ENCODE results near the gene MIDN.

MIDN gene

GRCh38 chr19:1220976-1221903 is 27.1 kb upstream of the MIDN start:
- peak; percentile 54 for DNase-seq (ENCODE audit: low spot score)

- DNase-seq (ENCODE audit: low spot score): no peak
Measured at GRCh38 chr19:1221904-1222255, 26.5 kb upstream of the MIDN start.

DNA sequence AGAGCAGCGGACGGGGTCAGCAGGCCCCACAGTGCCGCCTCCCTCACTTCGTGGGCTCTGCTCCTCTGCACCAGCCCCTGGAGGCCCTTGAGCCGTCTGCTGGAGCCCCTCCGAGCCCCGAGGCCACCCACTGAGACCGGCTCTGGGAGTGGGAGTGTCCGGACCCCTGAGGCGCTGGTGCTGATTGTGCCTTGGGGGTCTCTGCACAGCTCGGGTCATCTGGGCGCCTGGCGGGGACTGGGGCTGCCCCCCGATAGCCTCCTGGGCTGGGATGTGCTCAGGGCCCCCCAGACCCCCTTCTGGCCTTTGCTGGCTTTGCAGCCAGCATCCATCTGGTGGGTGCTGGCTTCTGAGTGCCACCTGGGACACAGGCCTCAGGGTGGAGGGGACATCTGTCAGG is 26.0 kb upstream of the MIDN start:
- no peak for DNase-seq (ENCODE audit: low spot score)

DNA sequence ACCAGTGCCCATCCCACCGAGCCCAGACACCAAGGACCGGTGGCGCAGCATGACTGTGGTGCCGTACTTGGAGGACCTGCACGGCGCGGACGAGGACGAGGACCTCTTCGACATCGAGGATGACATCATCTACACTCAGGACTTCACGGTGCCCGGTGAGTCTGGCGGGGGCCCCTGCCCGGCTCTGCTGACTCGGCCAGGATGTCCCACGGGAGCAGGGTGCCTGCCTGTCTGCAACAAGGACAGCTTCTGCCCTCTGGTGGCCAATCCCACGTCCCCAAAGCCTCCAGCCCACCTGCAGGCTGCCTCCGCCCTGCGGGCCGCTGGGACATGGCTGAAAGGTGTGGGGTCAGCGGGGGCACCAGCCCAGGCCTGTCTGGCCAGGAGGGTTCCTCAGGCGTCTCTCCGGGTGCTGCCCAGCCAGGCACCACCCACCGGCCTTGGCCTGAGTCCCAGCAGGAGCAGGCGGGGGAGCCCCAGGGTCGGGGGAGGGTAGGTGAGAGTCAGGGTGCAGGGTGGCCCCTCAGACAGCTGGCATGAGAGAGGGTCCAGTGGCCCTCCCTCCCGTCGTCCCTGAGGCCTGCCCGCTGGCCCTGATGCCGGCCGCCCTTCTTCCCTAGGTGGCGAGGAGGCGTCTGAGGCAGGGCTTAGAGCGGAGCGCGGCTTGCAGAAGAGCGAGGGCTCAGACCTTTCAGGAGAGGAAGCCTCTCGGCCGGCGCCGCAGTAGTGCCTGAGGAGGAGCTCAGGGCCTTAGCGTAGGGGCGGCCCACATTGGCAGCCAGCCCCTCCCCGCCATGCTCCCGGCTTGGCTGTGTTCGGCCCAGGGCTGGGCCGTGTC is 25.1 kb upstream of the MIDN start:
- DNase-seq (ENCODE audit: low spot score): peak; percentile 75

GRCh38 chr19:1224047-1224825 is 24.1 kb upstream of the MIDN start:
- no peak for DNase-seq (ENCODE audit: low spot score)

DNA sequence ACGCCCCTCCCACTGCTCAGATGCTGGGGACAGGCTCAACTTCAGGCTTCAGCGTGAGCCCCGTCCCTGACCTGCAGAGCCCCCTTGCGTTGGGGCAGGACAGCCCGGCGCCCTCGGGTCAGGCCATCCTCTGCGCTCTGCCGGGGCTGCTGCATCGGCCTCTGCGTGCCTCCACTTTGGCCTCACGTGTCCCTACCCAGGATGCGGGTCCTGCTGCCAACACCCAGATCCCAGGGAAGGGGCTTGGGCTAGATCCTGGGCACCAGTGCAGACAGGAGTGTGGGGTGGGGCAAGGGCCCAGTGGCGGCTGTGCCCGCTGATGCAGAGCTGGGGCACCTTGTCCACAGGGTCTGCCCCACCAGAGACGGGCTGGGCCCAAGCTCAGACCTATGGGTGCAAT is 23.5 kb upstream of the MIDN start:
- no peak for DNase-seq (ENCODE audit: low spot score)

GRCh38 chr19:1225440-1226226 is 22.8 kb upstream of the MIDN start:
- no peak for DNase-seq (ENCODE audit: low spot score)

DNA sequence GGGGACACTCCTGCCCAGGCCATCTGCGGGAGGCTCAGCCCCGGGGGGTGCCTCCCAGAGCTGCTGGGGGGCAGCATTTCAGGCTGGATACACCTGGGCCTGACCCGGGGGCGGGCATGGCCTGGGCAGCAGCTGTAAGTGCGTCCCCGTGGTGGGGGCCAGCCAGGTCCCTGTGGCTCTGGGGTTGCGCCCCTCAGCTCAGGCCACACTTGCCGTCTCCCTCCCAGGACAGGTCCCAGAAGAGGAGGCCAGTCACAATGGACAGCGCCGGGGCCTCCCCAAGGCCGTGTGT is 22.2 kb upstream of the MIDN start:
- DNase-seq (ENCODE audit: low spot score): no peak

DNA sequence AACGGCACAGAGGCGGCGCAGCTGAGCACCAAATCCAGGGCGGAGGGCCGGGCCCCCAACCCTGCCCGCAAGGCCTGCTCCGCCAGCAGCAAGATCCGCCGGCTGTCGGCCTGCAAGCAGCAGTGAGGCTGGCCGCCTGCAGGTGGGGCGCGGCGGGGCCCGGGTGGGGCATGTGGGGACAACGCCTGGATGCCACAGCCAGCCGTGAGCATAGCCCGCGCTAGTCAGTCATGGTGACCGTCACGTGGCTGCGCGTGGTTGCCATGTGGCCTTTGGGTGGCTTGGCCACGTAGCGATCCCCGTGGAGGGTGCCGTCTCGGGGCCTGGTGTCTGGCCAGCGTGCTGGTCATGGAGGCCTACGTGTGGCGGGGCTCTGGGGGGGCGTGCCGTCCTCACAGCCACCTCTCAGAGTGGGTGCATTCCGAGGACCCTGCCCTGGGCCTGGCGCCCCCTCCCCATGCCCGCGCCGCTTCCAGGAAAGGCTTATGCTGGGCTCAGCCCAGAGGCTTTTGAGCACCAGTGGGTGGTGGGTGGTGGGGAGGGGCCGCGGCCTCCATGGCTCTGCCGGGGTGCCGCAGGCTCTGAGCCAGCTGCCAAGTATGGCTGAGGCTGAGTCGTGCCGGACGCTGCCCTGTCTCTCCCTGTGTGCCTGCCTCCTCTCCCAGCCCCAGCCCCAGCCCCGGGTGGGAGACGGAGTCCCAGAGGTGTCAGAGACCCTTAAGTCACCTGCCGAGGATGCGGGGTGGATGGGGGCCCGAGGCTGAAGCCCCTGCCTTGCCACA is 21.7 kb upstream of the MIDN start:
- no peak for DNase-seq (ENCODE audit: low spot score)

DNA sequence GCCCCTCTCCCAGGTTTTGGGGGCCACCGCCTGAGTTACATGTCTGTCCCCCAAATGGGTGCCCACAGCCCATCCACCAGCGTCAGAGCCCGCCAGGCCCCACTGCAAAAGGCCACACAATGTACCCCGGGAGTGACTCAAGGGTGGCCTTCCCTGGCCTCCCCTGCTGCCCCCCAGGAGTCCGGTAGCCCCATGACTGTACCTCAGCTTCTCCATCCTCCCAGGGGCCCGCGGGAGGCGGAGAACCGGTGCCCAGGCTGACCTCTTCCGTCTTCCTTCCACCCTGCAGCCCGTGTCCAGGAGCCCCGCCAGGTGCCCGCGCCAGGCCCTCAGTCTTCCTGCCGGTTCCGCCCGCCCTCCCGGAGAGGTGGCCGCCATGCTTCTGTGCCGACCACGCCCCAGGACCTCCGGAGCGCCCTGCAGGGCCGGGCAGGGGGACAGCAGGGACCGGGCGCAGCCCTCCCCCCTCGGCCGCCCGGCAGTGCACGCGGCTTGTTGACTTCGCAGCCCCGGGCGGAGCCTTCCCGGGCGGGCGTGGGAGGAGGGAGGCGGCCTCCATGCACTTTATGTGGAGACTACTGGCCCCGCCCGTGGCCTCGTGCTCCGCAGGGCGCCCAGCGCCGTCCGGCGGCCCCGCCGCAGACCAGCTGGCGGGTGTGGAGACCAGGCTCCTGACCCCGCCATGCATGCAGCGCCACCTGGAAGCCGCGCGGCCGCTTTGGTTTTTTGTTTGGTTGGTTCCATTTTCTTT is 20.9 kb upstream of the MIDN start:
- no peak for DNase-seq (ENCODE audit: low spot score)

- no peak for DNase-seq (ENCODE audit: low spot score)
Measured at GRCh38 chr19:1228161-1228957, 20.0 kb upstream of the MIDN start.

- DNase-seq (ENCODE audit: low spot score): no peak
Measured at GRCh38 chr19:1229056-1229923, 19.1 kb upstream of the MIDN start.

DNA sequence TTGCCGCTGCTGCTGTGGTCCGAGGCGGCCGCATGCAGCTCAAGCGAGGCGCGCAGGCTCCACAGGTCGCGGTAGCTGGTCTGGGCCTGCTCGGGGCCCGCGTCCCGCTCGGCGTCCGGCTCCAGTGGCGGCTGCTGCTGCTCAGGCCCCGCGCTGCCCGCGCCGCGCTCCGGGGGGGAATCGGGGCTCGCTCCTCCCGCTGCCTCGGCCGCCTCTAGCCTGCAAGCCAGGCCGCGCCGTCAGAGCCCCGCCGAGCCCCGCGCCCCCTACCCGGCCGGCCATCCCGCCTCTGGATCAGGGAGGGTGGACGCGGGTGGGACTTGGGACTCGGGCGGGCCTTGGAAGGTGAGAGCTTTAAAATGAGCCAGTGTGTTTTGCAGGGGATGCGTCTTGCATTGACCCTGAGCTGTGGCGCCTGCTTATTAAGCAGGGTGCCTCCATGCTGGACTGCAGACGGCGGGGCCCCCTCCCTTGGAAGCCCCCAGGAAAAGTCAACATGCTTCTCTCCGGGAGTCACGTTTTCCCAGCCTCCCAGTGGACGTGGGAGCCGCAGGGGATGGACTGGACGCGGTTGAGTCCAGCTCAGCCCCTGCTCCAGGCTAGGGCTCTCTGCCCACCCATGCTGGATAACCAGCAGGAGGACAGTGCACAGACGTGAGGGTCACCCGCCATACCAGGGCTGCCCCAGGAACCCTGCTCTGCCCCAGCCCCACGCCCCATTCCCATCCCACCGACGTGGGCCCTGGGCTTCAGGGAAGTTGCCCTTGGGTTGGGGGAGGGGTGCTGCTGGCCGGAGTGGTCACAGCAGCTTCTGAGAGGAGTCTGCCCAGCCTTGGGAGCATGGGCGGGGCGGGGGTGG is 18.2 kb upstream of the MIDN start:
- no peak for DNase-seq (ENCODE audit: low spot score)

DNA sequence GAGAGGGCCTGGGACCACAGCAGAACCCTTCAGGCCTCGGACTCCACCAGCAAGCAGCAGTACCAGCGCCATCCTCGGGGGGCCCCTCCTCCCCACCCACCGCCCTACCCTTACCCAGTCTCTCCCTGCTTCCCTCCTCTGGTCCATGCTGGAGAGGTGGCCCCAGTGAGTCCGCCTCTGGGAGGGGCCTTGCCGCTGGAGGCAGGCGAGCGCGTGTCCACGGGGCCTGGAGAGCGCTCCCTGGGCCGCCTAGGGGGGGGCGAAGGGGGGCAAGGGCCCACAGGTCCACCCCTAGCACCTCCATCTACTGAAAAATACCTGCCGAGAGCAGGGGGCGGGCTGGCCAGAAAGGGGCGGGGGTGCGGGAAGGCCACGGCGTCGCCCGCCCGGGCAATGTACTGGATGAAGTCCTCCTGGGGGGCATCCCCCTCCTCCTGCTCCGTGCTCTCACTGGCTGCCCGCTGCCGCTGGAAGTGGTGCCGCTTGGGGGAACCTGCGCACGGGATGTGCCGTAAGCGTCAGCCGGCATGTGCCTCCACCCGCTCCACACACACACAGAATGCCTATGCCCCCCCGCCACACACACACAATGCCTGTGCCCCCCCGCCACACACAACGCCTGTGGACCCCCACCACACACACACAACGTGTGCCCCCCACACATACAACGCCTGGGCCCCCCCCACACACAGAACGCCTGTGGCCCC is 17.4 kb upstream of the MIDN start:
- DNase-seq (ENCODE audit: low spot score): no peak

- no peak for DNase-seq (ENCODE audit: low spot score)
Measured at GRCh38 chr19:1231729-1232637, 16.4 kb upstream of the MIDN start.
